NOMO-1 treated with dmso at 0.1 percent for 144 hours (cell line): ENCODE results near the gene STAT6.
A peak's percentile ranks its signal among the peaks of the same experiment; 100 is the strongest.
"Not testable (repeated sequence)": the region's sequence is repeated elsewhere in the genome, so short reads cannot be mapped to it uniquely, and the experiment has no call there.

ENCODE experiments used
- DNase-seq: peaks from one replicate; lab custom pipeline; 2025; ENCODE audit not compliant: unreplicated experiment; lab: John Stamatoyannopoulos, UW

Gene STAT6

GRCh38 chr12:57127726-57128518 lies 16.8 kb upstream of the STAT6 start, which contains the start of gene LRP1:
Gene LRP1 (plus strand): TSS chr12:57128483. CDS start chr12:57128965, 482 bp downstream.
- no peak for DNase-seq

GRCh38 chr12:57127101-57127725 lies 16.1 kb upstream of the STAT6 start:
- peak; percentile 42 for DNase-seq

- DNase-seq: no peak
Measured at GRCh38 chr12:57126561-57126960, 15.4 kb upstream of the STAT6 start.

- DNase-seq: no peak
Measured at GRCh38 chr12:57126061-57126460, 14.9 kb upstream of the STAT6 start.

GRCh38 chr12:57124261-57124877 lies 13.2 kb upstream of the STAT6 start:
- peak; percentile 64 for DNase-seq

GRCh38 chr12:57123813-57124212 lies 12.7 kb upstream of the STAT6 start:
- DNase-seq: no peak

GRCh38 chr12:57120718-57121117 lies 9.6 kb upstream of the STAT6 start:
- not testable (repeated sequence) for DNase-seq

- DNase-seq: no peak
Measured at GRCh38 chr12:57119294-57120085, 8.3 kb upstream of the STAT6 start.

GRCh38 chr12:57118711-57119271 lies 7.6 kb upstream of the STAT6 start:
- DNase-seq: peak; percentile 67

- DNase-seq: no peak
Measured at GRCh38 chr12:57116580-57117281, 5.6 kb upstream of the STAT6 start.

- DNase-seq: no peak
Measured at GRCh38 chr12:57112492-57113294, 1.5 kb upstream of the STAT6 start.

- DNase-seq: peak; percentile 78
Measured at GRCh38 chr12:57110104-57111030, 795 bp downstream of the STAT6 start.

GRCh38 chr12:57109207-57110103 lies 1.7 kb downstream of the STAT6 start:
- DNase-seq: no peak

- DNase-seq: no peak
Measured at GRCh38 chr12:57107456-57108155, 3.6 kb downstream of the STAT6 start.

GRCh38 chr12:57106021-57106708 lies 5.0 kb downstream of the STAT6 start:
- no peak for DNase-seq
